HG03432 (cell line): ENCODE measurements around the gene MYBPHL.

Source experiments
- ATAC-seq: cut with Tn5 transposase; IDR thresholded peaks from one replicate; pipeline ENCODE4 v1.9.1; 2021; ENCODE audit warnings: mild to moderate bottlenecking, moderate library complexity; ENCODE audit not compliant: unreplicated experiment

Gene MYBPHL

DNA sequence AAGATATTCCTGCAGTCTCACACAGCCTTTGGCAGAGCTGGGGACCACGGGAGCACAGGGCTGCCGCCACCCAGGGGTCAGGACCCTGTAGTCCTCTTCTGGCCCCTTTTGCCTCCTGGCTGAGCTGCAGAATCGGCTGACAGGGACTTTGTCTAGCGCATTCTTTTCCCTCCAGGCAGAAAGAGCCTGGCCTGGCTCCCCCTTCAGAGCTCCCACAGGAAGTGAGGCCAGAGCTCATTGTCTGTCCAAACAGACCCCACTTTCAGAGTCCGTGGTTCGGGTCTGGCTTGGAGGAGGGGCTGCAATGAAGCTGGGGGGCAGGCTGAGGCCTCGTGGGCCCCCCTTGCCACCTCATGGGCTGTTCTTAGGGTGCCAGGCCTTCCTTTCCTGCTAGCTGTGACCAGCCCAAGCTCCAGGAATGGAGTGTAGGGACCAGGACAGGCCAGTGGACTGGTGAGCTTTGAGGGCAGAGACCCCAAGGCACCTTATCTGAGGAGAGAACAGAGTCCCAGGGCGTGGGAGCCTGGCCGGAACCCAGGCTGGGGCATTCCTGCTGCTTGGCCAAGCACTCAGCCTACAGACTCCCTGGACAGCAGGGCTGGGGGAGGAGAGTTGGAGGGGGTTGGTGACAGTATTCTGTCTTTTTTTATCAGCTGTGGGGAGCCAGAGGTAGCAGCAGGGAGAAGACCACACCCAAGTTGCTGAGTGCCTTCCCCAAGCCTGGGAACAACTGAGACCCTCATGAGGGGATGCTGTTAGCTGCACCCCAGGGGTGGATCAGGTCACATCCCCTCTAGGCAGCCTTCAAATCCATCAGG lies 52.8 kb downstream of the MYBPHL start:
- ATAC-seq, result no peak

DNA sequence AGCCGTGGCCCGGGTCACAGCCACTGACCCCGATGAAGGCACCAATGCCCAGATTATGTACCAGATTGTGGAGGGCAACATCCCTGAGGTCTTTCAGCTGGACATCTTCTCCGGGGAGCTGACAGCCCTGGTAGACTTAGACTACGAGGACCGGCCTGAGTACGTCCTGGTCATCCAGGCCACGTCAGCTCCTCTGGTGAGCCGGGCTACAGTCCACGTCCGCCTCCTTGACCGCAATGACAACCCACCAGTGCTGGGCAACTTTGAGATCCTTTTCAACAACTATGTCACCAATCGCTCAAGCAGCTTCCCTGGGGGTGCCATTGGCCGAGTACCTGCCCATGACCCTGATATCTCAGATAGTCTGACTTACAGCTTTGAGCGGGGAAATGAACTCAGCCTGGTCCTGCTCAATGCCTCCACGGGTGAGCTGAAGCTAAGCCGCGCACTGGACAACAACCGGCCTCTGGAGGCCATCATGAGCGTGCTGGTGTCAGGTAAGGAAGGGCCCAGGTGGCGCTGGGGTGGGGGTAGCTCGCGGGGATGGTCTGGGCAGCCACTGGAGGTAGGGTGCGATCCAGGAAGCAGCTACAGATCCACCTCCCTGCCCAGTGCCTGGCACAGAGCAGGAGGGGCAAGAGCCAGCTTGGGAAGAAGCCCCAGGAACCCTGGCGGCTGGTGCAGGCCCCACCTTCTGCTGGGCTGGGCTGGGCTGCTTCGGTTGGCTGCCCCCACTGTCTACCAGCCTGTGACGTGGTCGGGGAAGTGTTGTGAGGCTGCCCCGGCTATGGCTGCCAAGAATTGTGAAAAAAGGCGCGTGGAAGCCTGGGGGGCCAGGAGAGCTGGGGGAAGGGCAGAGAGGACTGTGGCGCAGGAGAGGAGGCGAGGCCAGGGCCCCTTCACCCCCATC lies 53.7 kb downstream of the MYBPHL start:
- ATAC-seq, result no peak

DNA sequence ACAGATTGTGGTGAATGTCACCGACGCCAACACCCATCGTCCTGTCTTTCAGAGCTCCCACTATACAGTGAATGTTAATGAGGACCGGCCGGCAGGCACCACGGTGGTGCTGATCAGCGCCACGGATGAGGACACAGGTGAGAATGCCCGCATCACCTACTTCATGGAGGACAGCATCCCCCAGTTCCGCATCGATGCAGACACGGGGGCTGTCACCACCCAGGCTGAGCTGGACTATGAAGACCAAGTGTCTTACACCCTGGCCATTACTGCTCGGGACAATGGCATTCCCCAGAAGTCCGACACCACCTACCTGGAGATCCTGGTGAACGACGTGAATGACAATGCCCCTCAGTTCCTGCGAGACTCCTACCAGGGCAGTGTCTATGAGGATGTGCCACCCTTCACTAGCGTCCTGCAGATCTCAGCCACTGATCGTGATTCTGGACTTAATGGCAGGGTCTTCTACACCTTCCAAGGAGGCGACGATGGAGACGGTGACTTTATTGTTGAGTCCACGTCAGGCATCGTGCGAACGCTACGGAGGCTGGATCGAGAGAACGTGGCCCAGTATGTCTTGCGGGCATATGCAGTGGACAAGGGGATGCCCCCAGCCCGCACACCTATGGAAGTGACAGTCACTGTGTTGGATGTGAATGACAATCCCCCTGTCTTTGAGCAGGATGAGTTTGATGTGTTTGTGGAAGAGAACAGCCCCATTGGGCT lies 54.5 kb downstream of the MYBPHL start:
- ATAC-seq, result no peak

DNA sequence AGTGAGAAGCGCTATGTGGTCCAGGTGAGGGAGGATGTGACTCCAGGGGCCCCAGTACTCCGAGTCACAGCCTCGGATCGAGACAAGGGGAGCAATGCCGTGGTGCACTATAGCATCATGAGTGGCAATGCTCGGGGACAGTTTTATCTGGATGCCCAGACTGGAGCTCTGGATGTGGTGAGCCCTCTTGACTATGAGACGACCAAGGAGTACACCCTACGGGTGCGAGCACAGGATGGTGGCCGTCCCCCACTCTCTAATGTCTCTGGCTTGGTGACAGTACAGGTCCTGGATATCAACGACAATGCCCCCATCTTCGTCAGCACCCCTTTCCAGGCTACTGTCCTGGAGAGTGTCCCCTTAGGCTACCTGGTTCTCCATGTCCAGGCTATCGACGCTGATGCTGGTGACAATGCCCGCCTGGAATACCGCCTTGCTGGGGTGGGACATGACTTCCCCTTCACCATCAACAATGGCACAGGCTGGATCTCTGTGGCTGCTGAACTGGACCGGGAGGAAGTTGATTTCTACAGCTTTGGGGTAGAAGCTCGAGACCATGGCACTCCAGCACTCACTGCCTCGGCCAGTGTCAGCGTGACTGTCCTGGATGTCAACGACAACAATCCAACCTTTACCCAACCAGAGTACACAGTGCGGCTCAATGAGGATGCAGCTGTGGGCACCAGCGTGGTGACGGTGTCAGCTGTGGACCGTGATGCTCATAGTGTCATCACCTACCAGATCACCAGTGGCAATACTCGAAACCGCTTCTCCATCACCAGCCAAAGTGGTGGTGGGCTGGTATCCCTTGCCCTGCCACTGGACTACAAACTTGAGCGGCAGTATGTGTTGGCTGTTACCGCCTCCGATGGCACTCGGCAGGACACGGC lies 55.3 kb downstream of the MYBPHL start:
- no peak for ATAC-seq

DNA sequence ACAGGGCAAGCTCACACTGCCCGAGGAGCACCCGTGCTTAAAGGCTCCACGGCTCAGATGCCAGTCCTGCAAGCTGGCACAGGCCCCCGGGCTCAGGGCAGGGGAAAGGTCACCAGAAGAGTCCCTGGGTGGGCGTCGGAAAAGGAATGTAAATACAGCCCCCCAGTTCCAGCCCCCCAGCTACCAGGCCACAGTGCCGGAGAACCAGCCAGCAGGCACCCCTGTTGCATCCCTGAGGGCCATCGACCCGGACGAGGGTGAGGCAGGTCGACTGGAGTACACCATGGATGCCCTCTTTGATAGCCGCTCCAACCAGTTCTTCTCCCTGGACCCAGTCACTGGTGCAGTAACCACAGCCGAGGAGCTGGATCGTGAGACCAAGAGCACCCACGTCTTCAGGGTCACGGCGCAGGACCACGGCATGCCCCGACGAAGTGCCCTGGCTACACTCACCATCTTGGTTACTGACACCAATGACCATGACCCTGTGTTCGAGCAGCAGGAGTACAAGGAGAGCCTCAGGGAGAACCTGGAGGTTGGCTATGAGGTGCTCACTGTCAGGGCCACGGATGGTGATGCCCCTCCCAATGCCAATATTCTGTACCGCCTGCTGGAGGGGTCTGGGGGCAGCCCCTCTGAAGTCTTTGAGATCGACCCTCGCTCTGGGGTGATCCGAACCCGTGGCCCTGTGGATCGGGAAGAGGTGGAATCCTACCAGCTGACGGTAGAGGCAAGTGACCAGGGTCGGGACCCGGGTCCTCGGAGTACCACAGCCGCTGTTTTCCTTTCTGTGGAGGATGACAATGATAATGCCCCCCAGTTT lies 56.1 kb downstream of the MYBPHL start:
- no peak for ATAC-seq

DNA sequence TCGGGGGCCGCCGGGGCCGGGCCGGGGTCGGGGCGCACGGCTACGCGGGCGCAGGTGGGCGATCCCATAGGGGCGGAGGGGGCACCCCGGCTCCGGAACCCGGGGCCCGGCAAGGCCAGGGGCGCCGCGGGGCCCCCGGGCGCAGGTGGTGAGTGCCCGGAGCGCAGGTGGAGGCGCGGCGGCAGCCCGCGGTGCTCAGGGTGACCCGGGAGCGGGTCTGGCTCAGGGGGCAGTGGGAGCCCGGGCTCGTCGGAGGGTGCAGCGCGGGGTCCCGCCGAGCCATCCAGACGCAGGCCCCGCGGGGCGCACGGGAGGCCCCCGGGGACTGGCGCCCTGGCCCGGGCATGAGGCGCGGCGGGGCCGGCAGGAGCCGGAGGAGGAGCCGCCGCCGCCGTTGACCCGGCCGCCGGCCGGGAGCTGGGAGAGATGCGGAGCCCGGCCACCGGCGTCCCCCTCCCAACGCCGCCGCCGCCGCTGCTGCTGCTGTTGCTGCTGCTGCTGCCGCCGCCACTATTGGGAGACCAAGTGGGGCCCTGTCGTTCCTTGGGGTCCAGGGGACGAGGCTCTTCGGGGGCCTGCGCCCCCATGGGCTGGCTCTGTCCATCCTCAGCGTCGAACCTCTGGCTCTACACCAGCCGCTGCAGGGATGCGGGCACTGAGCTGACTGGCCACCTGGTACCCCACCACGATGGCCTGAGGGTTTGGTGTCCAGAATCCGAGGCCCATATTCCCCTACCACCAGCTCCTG lies 57.0 kb downstream of the MYBPHL start:
- peak; percentile 39 for ATAC-seq

DNA sequence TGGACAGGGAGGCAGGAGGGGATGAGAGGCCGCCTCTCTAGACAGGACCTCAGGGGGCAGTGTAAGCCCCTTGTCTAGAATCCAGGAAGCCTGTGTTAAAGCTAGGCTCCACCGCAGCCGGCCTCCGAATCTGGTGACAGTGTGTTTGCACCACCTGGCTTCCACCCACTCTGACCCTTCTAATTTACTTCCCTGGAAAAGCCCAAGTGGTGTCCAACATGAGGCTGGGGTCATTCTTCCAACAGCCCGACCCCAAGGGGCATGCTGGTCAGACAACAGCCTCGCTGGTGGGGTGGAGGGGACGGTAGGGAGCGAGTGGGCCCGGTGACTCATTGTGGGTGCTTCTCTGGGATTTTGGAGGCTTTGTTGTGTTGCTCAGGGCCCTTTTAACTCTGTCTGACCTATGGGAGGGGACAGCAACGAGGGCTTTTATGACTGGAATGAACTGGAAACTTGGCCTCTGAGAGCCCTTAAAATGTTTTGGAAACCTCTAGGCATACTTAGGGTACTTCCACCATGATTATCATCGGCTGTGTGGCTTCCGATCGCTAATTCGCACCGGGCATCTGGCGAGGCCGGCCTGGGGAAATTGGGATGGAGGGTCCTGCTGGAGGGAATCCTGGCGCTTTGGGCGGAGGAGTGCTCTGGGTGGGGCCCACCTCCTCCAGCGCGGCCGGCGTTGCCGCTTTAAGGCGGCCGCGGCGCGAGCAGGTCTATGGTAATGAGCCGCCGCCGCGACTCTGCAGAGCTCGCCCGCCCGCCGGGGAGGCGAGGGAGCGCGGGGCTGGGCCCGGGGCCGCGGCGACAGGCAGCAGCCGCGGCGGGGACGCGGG lies 57.8 kb downstream of the MYBPHL start, which contains the start of gene CELSR2:
CELSR2 (plus strand) TSS at position 743 of the 833 bp plus-strand sequence. CDS start 541 bp downstream, outside the sequence.
- ATAC-seq, result peak; percentile 85

DNA sequence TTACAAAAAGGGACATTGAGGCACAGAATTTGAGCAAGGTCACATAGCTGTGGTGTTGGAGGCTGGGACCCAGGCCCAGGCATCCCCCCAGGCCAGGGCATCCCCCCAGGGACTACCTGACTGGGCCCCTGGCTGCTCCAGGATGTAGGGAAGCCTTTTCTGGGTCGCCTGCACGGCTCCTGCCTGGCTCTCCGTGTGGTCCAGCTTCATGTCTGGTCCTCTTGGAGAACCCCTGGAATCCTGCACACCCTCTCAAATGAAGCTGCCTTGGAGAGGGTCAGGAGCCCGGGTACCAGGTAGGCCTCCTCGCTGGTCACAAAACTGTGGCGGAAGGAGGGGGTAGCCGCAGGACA lies 58.4 kb downstream of the MYBPHL start:
- no peak for ATAC-seq

DNA sequence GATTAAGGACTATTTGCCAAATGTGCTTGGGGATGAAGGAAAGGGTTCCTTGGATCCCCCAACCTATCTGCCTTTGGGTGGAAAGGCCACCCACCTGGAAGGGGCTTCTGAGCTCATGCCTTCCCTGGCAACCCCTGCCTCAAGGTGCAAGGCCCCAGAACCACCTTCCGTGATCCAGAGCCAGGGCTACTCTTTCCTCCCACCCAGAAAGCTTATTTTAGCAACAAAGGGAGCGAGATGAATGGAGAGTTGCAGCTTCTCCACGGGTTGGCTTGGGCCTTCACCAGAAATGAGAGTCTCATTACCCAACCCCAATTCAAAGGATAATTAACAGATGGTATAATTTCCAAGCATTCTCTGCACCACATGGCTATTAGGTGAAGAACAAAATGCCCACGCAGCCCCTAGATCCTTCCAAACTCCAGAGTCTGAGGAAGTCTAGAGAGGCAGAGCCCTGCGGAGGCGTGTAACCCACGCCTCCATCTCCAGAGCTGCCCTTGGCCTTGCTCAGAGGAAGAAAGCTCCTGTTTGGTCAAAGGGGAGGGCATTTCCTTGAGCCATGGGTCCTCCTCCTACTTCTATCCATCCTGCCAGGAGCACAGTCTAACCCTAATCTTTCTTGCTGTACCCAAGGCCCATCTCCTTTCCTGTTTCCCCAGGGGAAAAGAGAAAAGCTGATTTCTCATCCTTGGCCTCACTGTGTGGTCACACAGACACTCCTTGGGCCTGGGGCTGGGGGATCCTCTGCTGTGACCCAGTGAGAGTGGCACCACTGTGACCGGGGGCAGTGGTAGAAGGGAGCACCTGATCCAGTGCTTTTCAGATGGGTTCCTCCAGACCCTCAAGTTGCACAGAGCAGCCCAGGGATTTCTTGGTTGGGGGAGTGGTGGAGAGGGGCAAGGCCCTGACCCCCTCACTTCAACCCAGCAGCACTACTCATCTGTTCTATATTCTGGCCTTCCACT lies 59.1 kb downstream of the MYBPHL start:
- ATAC-seq, result no peak

DNA sequence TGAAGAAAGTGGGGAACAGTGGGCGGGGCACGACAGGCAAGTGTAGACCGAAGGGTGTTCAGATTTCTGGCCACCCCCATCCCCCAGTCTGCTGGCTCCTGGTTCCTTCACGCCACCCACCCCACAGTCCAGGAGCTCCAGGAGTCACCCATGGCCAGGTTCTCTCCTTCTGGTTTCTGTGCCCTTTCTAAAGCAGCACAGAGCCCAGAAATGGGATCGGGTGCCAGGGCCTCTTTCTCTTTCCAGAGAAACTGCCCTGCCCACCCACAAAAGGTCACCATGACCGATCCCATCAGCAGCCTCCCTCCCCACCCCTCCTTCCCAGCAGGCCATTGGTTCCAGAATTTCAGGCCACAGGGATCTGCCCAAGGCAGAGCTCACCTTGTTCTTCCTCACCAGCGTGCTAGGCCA lies 60.7 kb downstream of the MYBPHL start:
- no peak for ATAC-seq

DNA sequence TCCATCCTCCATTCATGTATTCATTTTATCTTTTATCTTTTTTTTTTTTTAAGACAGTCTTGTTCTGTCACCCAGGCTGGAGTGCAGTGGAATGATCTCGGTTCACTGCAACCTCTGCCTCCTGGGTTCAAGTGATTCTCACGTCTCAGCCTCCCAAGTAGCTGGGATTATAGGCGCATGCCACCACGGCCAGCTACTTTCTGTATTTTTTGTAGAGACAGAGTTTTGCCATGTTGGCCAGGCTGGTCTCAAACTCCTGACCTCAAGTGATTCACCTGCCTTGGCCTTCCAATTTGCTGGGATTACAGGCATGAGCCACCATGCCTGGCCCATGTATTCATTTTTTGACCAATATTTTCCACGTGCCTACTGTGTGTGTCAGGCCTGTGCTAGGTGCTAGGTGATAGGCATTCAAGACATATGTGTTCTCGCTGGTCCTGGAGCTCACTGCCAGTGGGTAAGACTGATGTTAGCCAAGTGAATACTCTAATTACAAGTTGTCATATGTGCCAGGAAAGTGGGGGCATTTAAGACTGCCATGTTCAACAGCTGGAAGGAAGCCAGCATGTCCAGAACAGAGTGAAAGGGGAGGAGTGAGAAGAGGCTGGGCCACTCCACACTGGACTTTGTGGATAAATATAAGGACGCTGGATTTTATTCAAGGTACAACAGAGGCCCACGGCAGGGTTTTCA lies 62.8 kb downstream of the MYBPHL start:
- no peak for ATAC-seq

DNA sequence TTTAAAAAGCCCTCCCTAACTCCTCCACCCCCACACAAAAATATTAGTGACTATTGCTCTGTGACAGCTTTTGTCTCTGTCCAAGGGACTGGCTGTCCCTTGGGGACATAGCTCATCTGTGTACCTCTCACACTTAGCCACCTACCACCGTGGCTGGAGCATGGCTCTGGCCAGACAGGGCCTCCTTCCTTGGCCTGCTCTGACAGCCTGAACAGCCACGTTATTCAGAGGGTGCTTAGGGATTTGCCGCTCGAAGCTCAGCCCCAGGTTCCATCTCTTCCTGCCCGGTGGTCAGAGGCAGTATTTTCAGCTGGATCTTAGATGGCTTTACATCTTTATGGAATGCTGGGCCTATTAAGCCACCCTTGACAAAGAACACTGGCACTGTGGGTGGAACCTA lies 63.6 kb downstream of the MYBPHL start:
- no peak for ATAC-seq

DNA sequence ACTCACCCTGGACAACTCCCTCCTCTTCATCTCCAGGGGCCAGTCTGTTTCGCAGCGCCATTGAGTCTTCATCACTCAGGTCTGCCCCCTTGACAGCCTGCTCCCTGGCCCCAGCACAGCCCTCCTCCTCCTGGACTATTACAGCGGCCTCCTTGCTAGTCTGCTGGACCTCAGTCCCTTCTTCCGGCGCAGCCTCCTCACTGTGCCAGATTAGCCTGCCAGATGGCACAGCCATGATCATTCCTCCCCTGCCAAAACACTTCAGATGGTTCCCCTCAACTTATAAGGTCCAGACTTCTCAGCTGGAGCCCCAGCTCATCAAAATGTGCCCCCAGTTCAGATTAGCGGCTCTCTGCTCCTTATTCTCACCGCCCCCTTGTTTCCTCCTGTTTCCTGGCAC lies 64.4 kb downstream of the MYBPHL start:
- ATAC-seq, result no peak
